GM12891 (cell line): ENCODE measurements around the gene MAIP1.

Experiments
- PAX5 ChIP-seq: IDR thresholded peaks from 2 replicates; pipeline ENCODE4 v1.6.1; 2011; ENCODE audit warnings: low read length, moderate library complexity, mild to moderate bottlenecking; ENCODE audit not compliant: insufficient read depth, severe bottlenecking
- POLR2A ChIP-seq: IDR thresholded peaks from 2 replicates; pipeline ENCODE4 v1.6.1; 2011; ENCODE audit warnings: low read depth, low read length, control low read depth
- POLR2AphosphoS5 ChIP-seq: IDR thresholded peaks from 2 replicates; pipeline ENCODE4 v1.6.1; 2011; ENCODE audit warnings: low read depth, low read length, control low read depth
- POU2F2 ChIP-seq: IDR thresholded peaks from 2 replicates; pipeline ENCODE4 v1.6.1; 2011; ENCODE audit warnings: low read depth, mild to moderate bottlenecking, control low read depth, low read length, moderate library complexity
- SPI1 ChIP-seq: IDR thresholded peaks from 2 replicates; pipeline ENCODE4 v1.6.1; 2011; ENCODE audit warnings: low read depth, low read length, control low read depth
- TAF1 ChIP-seq: IDR thresholded peaks from 2 replicates; pipeline ENCODE4 v1.6.1; 2011; ENCODE audit warnings: low read depth, low read length, control low read depth

DNA sequence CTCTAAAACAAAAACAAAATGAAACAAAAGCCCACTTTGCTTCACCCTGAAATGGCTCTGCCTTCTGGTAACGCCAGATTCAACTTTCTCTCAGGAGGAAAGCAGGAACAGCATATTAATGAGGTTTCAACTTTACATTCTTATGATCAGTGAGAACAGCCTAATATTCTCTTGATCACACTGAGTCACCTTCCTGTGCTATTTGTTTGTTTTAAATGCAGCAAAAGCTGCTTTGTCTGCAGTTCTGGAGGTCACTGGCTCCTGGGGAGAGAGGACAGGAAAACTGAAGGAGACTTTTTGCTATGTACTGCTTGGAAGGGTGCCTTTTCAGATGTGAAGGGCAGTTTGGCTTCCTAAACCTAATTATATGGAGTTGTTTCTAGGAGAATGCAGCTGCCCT is 48.1 kb downstream of the MAIP1 start:
- no peak for TF ChIP-seq POLR2AphosphoS5
- no peak for TF ChIP-seq TAF1
- TF ChIP-seq POLR2A: no peak
- no peak for TF ChIP-seq PAX5
- no peak for TF ChIP-seq SPI1
- TF ChIP-seq POU2F2: no peak
